HG03378 (cell line): ENCODE results near the gene ELP2.
"Not testable (repeated sequence)": the region's sequence is repeated elsewhere in the genome, so short reads cannot be mapped to it uniquely, and the experiment has no call there.

Experiments
- ATAC-seq: cut with Tn5 transposase; IDR thresholded peaks from one replicate; pipeline ENCODE4 v1.9.1; 2021; ENCODE audit warnings: mild to moderate bottlenecking, moderate library complexity; ENCODE audit not compliant: unreplicated experiment

The ELP2 gene

GRCh38 chr18:36155851-36156757 lies 26.4 kb downstream of the ELP2 start:
- ATAC-seq = no peak

- ATAC-seq = no peak
These were observed 27.7 kb downstream of the ELP2 start for GRCh38 chr18:36157441-36157840.

- ATAC-seq = no peak
These were observed 28.7 kb downstream of the ELP2 start for GRCh38 chr18:36158266-36158867.

GRCh38 chr18:36160959-36161371 lies 31.3 kb downstream of the ELP2 start:
- ATAC-seq = no peak

GRCh38 chr18:36162981-36163380 lies 33.3 kb downstream of the ELP2 start:
- no peak for ATAC-seq

DNA sequence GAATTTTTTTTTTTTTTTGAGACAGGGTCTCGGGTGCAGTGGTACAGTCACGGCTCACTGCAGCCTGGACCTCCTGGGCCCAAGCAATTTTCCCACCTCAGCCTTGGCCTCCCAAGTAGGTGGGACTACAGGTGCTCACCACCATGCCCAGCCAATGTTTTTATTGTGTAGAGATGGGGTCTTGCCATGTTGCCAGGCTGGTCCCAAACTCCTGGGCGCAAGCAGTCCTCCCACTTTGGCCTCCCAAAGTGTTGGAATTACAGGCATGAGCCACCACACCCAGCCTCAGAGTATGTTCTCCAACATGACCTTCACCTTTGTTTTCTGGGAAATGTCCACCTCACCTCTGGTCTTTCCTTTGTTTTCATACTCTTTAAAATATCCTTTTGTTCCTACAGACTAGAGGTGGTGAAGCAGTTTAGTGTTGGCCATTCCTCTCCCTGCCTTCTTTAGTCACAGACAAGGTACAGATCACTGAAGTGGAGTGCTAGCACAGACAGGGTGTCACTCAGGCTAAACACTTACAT lies 38.1 kb downstream of the ELP2 start:
- no peak for ATAC-seq

DNA sequence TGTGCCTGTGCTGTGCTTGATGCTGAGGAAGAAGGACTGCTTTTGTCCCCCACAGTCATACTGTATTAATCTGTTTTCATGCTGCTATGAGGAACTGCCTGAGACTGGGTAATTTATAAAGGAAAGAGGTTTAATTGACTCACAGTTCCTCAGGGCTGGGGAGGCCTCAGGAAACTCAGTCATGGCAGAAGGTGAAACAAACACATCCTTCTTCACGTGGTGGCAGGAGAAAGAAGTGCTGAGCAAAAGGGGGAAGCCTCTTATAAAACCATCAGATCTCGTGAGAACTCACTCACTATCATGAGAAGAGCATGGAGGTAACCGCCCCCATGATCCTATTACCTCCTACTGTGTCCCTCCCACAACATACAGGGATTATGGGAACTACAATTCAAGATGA lies 38.6 kb downstream of the ELP2 start:
- ATAC-seq = not testable (repeated sequence)

DNA sequence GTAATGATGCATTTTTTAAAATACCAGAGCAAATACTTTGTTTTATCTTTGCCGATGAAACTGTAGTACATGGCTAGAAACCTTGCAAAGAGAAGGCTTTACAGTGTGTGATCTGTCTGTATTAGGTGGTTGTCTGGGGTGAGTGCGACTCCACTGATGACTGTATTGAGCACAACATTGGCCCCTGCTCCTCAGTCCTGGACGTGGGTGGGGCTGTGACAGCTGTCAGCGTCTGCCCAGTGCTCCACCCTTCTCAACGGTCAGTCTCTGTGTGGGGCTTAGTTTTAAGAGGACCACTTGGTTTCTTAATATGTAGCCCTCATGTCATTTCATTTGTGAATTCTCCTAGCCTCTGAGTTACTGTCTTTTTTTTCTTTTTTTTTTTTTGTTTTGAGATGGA lies 40.2 kb downstream of the ELP2 start:
- no peak for ATAC-seq

DNA sequence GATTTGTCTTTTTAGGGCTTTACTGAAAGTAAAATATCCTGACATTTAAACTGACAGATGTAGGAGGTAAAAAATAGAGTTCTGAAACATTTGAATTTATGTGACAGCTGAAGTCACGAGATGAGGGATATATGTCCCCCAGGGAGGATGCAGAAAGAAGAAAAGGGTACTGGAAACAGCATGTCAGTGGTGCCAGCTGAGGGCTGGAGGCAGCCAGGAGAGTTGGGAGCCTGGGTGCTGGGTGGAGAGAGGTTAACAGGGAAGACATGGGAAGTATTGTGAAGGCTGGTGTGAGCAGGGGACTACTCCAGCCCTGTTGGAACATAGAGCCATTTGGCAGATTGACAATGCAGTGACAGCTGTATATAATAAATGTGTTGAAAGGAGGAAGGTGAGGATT lies 45.8 kb downstream of the ELP2 start:
- no peak for ATAC-seq

DNA sequence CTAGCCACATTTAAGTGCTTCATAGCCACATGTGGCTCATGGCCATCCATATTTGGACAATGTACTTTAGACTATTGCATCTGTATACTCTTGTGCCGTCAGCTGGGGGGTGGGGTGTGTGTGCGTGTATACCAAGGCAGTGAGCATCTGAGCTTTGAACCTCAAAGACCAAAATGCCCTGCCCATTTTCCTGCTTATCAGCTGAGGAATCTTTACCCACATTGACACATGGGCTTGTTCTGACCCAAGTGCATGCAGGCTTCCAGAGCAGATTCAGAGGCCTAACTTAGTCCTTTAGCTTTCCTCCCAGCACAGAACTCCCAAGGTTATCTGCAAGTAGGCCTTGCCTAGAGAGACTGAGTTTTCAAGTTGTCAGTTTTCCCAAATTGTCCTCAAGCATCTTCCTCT lies 46.5 kb downstream of the ELP2 start:
- no peak for ATAC-seq

- no peak for ATAC-seq
These were observed 47.0 kb downstream of the ELP2 start for GRCh38 chr18:36176711-36177110.

- ATAC-seq = no peak
These were observed 48.2 kb downstream of the ELP2 start for GRCh38 chr18:36177913-36178312.

DNA sequence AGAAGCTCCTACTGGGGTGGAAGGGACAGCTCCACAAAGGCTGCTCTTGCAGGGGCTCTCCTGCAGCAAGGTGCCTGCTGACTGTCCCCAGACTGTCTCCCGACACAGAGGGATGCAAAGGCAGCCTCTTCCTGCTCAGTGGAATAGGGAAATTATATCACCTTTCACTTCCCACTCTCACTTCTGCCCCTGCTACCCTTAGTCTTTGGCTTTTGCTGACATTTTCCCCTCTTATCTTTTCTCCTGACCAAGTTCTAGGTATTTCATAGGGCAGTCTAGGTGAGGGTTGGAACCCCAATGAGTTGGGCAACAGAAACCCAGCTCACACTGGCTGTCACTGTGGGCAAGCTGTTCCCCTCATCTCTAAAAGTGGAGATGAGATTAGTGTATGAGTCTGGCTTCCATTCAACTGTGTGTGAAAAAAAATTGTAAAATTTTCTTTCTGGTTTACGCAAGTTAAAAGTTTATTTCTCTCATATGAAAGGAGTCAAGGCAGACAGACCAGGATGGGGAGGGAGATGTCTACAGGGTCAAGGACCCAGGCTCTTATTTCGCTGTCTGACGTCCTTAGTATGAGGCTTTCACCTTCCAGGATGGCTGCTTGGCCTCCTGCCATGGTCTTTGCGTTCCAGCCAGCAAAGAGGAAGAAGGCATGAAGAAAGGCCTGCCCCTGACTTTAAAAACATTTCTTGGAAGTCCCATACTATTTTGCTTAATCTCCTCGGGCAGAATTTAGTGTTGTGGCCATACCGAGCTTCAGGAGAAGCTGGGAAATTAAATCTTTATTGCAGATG lies 50.1 kb downstream of the ELP2 start:
- no peak for ATAC-seq

DNA sequence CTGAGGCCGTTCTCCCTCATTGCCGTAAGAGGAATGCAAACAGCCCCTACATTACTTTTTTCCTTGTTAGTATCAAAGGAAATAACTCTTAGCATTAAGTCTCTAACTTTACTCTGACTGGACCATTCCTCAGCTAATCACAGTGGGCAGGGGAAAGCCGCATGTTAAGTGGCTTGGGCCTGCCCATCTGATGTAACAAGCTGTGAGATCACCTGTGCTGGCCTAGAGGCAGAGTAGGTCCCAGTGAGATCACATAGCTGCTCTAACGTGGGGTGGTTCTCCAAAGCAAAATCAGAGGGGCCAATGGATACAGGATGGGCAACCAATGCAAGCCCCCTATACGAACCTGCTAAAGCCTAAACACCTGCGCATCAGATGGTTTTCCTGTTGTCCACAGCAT lies 51.7 kb downstream of the ELP2 start:
- ATAC-seq = no peak

DNA sequence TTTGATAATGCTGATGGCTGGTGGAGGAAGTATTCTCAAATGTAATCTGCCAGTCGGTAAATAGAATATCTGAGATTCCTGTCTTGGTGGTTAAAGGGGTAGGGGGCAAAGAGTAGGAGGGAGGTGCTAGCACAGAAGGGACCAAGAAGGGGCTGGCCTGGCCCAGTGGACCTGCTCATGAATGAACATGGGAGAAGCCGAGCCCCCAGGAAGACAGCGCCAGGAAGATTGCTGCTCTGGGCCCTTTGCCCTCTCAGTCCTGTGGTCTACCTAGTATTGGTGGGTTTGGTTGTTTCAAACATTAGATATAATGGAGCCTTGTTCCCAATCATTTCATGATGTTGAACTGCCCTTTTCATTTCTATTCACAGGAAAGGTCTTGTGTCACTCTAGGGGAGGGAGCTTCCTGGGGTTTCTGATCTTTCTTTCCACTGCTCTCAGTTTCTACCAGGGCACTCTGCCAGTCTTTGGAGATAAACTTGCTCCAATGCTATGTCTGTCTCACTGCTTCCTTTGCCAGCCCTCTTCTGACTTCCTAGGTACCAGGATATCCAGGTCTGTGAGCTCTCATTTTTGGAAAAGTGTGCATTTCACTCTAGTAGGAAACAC lies 52.3 kb downstream of the ELP2 start:
- ATAC-seq = no peak

DNA sequence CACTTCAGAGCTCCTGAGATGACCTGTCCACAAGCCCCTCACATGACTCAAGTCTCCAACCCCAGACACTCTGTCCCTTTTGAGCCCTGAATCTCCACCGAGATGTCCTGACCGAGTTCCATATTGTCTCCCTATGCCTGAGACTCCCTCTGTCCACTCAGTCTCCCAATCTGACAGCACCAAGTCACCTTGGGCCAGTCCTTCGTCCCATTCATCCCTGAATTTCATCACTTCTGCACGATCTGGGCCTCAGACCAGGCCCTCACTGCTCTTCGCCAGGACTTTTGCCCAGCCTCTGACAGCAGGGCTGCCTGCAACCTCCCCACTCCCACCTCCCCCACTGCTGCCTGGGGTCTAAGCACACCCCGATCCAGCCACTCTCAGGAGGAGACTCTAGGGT lies 53.3 kb downstream of the ELP2 start:
- no peak for ATAC-seq

DNA sequence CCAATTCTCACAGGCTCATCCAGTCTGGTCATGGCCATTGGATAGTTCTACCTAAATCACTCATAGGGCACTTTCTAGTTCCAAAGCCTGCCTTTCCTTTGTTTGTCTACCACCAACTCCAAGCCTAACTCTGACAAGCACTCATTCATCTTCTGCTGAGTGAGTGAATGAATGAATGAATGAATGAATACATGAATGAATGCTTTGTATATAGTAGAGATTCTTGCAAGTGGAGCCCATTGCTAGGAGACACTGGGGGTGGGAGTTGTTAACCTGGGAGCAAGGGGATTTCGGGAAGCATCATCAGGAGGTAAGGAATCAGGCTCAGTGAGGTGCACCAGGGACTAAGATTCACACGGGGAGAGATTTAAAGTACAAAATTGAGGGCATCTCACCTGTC lies 54.3 kb downstream of the ELP2 start:
- no peak for ATAC-seq

GRCh38 chr18:36185157-36185556 lies 55.5 kb downstream of the ELP2 start:
- ATAC-seq = no peak

- no peak for ATAC-seq
These were observed 56.3 kb downstream of the ELP2 start for GRCh38 chr18:36185901-36186460.

DNA sequence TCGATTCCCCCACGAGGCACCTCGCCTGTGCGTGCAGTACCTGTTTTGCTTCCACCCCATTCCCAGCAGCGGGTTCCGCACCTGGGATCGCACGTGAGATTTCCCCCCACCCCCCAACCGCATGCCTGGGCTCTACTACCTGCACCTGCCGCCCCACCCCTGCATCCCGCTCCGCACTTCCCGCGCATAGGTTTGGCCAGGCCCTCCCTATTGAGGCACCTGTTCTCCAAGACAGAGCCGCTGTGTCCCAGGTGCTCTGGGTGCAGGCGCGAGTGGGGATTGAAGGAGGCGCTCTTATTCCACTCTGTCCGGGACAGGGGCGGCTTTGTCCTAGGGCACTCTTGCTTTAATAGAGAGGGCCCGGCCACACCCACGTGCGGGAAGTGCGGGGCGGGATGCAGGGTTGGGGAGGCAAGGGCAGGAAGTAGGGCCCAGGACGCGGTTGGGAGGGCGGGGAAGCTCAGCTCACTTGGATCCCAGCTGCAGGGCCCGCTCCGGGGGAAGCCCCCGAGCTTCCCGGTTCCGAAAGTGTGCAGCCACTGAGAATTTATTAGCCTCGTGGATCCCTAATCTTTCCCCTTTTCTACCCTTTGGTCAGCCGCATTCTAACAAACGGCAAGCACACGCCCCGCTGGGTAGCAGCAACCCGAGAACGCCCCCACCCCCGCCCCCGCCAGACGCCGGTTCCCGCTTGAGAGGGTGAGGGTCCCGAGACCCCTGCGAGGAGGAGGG lies 56.9 kb downstream of the ELP2 start:
- no peak for ATAC-seq
